G401.6 (cell line): Measurements from ENCODE around the gene NUP98.

Source experiments
- FAIRE-seq: peaks from 2 replicates; lab custom pipeline; 2012; peaks lifted over from hg19 to GRCh38; lab: Jason Lieb, UNC

Gene NUP98

GRCh38 chr11:3797329-3798090 is at the start of gene NUP98:
Gene NUP98, minus strand, starts transcription at chr11:3797554. Its CDS starts 15,437 bp downstream, at chr11:3782117.
- FAIRE-seq, result peak; percentile 98

GRCh38 chr11:3845670-3846069 is 48.3 kb upstream of the NUP98 start:
- no peak for FAIRE-seq

GRCh38 chr11:3845246-3845645 is 47.9 kb upstream of the NUP98 start:
- FAIRE-seq, result no peak

DNA sequence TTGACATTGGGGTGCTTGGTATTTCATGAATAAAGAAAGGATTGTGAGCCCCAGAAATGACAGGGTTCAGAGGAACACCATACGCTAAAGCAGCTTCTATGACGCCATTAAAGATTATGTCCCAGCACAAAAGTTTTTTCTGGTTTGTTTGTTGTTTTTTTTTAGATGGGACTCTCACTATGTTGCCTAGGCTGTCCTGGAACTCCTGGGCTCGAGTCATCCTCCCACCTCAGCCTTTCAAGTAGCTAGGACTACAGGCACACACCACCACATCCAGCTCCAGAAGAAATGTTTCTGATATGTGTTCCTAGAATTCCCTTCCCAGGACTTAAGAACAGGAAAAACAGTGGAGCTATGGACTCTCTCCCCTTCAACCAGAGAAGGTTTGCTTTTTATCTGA is 46.0 kb upstream of the NUP98 start:
- no peak for FAIRE-seq

GRCh38 chr11:3841426-3842350 is 44.3 kb upstream of the NUP98 start:
- no peak for FAIRE-seq

DNA sequence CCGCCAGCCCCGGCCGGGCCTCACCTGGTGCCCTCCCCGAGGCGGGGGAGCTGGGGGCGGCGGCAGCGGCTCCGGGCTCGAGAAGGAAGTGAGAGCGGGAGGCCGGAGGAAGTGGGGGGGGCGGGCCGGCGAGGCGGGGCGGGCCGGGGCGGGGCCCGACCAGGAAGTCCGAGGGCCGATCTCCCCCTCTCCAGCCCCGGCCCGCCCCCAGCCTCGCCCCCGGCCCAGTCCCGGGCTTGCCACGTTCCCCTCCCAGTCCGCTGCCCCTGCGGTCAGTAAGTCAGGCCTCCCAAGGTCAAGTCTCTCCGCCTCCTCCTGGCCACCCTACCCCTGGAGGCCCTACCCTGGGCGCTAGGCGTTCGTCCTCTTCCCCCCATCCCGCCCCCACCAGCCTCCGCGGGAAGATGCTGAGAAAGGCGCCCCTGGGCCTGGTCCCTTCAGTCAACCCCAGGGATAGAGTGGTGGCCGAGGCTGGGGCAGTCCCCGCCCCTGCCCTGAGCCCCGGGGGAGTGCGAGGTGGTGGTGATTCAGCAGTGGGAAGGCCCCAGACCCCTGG is 43.6 kb upstream of the NUP98 start, which contains the start of gene RHOG:
Gene RHOG, minus strand, starts transcription at position 90 of the 556 bp plus-strand sequence. CDS start 12,821 bp downstream, outside the sequence.
- no peak for FAIRE-seq

GRCh38 chr11:3840004-3840869 is 42.9 kb upstream of the NUP98 start:
- no peak for FAIRE-seq

- FAIRE-seq, result no peak
Measured at GRCh38 chr11:3838504-3838903, 41.1 kb upstream of the NUP98 start.

DNA sequence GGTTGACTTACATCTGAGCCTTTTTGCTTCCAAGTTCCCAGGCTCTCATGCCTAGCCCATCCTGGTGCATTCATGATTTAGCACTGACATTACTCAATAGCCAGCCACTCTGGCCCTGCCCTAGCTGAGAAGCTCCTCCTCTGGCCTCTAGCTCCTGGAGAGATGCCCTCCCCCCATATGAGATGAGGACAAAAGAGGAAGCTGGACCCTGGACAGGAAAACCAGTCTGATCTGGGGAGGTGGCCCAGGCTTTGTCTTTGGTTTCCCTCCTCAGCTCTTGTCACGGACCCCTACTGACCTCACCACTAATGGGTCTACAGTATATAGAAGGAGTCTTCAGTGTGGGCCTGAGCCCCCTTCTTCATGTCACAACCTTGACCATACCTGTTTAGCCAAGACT is 40.4 kb upstream of the NUP98 start:
- no peak for FAIRE-seq

GRCh38 chr11:3836903-3837302 is 39.5 kb upstream of the NUP98 start:
- no peak for FAIRE-seq

DNA sequence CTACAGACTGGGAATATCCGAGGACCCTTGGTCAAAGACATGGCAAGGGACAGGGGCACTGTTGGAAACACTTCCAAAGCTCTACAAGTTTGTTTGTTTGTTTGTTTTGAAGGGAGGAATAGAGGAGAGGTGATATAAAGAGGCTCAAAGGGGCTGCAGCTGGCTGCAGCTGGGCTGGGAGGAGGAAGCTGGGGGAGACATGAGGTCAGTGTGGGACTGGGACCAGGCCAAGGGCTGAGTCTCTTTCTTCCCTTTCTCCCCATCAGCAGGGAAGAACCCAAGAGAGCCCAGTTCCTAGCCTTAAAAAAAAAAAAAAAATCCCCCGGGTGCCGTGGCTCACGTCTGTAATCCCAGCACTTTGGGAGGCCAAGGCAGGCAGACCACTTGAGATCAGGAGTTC is 38.4 kb upstream of the NUP98 start:
- FAIRE-seq, result no peak

GRCh38 chr11:3834664-3835461 is 37.5 kb upstream of the NUP98 start:
- FAIRE-seq, result no peak

DNA sequence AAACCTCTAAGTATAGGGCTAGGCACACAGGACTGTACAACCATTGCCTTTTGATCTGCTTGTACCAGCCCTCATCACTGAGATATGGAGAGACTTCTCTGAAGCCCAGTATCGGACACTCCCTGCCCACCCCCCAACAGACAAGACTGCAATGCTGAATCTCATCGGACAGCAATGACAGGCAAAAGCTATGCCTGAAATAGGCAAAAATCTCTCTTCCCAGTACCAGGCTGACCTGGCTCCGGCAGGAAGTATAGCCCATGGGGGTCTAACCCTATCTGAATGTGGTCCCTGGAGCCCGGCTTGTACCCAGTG is 37.0 kb upstream of the NUP98 start:
- FAIRE-seq, result no peak

GRCh38 chr11:3833449-3833848 is 36.1 kb upstream of the NUP98 start:
- FAIRE-seq, result no peak

GRCh38 chr11:3832816-3833215 is 35.5 kb upstream of the NUP98 start:
- FAIRE-seq, result no peak

GRCh38 chr11:3831378-3832239 is 34.3 kb upstream of the NUP98 start:
- no peak for FAIRE-seq

DNA sequence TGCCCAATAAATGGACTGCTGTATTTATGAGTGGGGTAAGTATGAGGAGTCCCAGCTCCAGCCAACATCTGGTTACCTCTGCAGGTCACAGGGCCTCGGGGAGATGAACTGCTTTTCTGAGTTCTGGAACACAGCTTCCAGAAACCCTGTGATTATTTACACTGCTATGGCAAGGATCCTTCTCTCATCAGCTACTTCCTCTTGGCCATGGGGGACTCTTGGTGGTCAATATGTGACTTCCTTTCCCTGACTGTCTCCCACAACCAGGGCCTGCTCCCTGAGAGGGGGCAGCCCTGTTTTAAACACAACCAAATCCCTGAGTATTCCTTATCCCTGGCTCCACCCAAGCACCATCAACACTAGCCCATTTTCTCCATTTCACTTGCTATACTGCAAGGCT is 33.4 kb upstream of the NUP98 start:
- FAIRE-seq, result no peak

DNA sequence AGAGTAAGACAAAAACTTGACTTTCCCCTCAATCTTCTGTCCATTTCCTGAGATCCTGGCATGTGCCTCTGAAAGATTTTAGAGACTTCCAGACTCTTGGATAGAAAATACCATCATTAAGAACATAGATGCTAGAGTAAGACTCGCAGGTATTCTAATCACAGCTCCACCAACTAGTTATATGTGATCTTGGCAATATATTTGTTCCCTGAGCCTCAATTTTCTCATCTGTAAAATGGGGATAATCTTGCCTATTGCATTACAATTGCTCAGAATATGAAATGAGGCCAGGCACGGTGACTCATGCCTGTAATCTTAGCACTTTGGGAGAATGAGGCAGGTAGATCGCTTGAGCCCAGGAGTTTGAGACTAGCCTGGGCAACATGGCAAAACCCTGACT is 32.7 kb upstream of the NUP98 start:
- no peak for FAIRE-seq

DNA sequence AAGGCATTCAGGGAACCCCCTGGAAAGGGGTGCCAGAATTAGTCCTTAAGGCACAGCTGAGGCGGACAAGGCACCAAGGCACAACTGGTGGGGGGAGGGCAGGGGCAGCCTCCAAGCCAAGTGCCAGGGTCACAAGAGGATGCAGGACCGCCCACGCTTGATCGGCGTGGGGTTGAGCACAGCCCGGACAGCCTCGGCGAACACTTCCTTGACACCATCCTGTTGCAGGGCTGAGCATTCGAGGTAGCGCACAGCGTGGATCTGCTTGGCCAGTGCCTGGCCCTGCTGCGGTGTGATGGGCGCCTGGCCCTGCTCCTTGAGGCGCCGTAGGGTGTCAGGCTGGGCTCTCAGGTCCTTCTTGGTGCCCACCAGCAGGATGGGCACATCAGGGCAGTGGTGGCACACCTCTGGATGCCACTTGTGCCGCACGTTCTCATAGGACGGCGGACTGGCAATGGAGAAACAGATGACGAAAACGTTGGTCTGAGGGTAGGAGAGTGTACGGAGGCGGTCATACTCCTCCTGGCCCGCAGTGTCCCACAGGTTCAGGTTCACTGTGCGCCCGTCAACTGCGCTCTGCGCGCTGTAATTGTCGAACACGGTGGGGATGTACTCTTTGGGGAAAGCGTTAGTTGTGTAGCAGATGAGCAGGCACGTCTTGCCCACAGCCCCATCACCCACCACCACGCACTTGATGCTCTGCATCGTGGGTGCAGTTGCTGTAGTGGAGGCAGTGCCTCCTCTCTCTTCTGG is 30.3 kb upstream of the NUP98 start:
- no peak for FAIRE-seq

GRCh38 chr11:3826721-3827120 is 29.4 kb upstream of the NUP98 start:
- FAIRE-seq, result no peak
